Measurements from ENCODE around the gene CLDN4. TPM values are rescaled to one million over a fixed set of nuclear protein-coding genes. Genes with fewer than 3 reads are reported as not detected.
A peak's percentile ranks its signal among the peaks of the same experiment; 100 is the strongest.
"Not testable (repeated sequence)": the region's sequence is repeated elsewhere in the genome, so short reads cannot be mapped to it uniquely, and the experiment has no call there.

The CLDN4 gene
- polyA plus RNA-seq, 1 of the 3 experiments (the other 2 are of a cell fraction), result 5.9 TPM

- Histone ChIP-seq H3K9me2 (no peaks in the 10 kb centered on the region), H3F3A (replicated peaks; ENCODE audit: insufficient read depth) (peaks cover 25% of the 10 kb centered on the region), H3K4me1 (ENCODE audit: control insufficient read depth in 1 of 2, insufficient read depth in 2 of 2, low read depth in 1 of 2, low read length in 1 of 2) (peaks cover 10% of the 10 kb centered on the region in 2 experiments; a peak in 3 of 4 replicates), H3K4me2 (no peak overlapping the region), H3K9me3 (no peaks in the 10 kb centered on the region), H3K79me2 (ENCODE audit: insufficient read depth) (no peaks in the 10 kb centered on the region), H3K9ac (no peak overlapping the region), H2AFZ (ENCODE audit: low read depth) (no peak overlapping the region), H4K20me1 (ENCODE audit: insufficient read depth) (no peaks in the 10 kb centered on the region), H3K27ac (ENCODE audit: low read depth in 2 of 2, low read length in 1 of 2) (no peak overlapping the region), H3K4me3 (ENCODE audit: low read depth in 2 of 2, low read length in 1 of 2) (no peak overlapping the region), H3K27me3 (ENCODE audit: insufficient read depth) (no peaks in the 10 kb centered on the region), H3K36me3 (replicated peaks in 1 of 2; ENCODE audit: control insufficient read depth in 1 of 2, insufficient read depth in 2 of 2, low read length in 1 of 2) (no peaks in the 10 kb centered on the region)
- ChIA-PET CTCF (interaction anchor here (0.6 to 5.7 kb wide), 2 partner anchors 9 to 284 kb away, joined by 3 to 36 read pairs; no protein-coding TSS in a partner anchor), POLR2A (no interaction called here)
- no peak for DNase-seq
- WGBS (ENCODE audit: low lambda C conversion rate), result 94% methylated on average over 7 of the region's 7 CpGs
- TF ChIP-seq JUND (IDR thresholded peaks at IDR 0.05), result no peak
- TF ChIP-seq SMC3 (IDR thresholded peaks at IDR 0.05; ENCODE audit: low read depth, low read length), result no peak
- no peak for TF ChIP-seq ELF1 (IDR thresholded peaks at IDR 0.05)
- no peak for TF ChIP-seq IRF3 (IDR thresholded peaks at IDR 0.05; ENCODE audit: low read depth, low read length)
- no peak for TF ChIP-seq ZBTB33 (IDR thresholded peaks at IDR 0.05; ENCODE audit: borderline replicate concordance, low read depth)
- TF ChIP-seq SIN3A (IDR thresholded peaks at IDR 0.05; ENCODE audit: borderline replicate concordance, low read depth, low read length), result no peak
- TF ChIP-seq GATA2 (CRISPR knock-in tag; IDR thresholded peaks at IDR 0.05), result no peak
- no peak for TF ChIP-seq GABPA (IDR thresholded peaks at IDR 0.05; ENCODE audit: low read depth)
- no peak for TF ChIP-seq FOSL2 (IDR thresholded peaks at IDR 0.05; ENCODE audit: borderline replicate concordance, low read depth)
- no peak for TF ChIP-seq MEF2A (IDR thresholded peaks at IDR 0.05; ENCODE audit: borderline replicate concordance, low read depth)
- no peak for TF ChIP-seq NFIC (IDR thresholded peaks at IDR 0.05; ENCODE audit: borderline replicate concordance)
- TF ChIP-seq FOXM1 (IDR thresholded peaks at IDR 0.05; ENCODE audit: low read depth), result no peak
- TF ChIP-seq EP300 (IDR thresholded peaks at IDR 0.05; ENCODE audit: borderline replicate concordance in 1 of 2, low read depth in 1 of 2, low read length in 1 of 2), result no peak
- no peak for TF ChIP-seq RCOR1 (IDR thresholded peaks at IDR 0.05; ENCODE audit: low read length)
- no peak for TF ChIP-seq PBX3 (IDR thresholded peaks at IDR 0.05)
- TF ChIP-seq FOXJ3 (CRISPR knock-in tag; IDR thresholded peaks at IDR 0.05), result no peak
These were observed 10.8 kb upstream of the CLDN4 start for GRCh38 chr7:73820013-73820412.

- Histone ChIP-seq H3K4me2 (peak overlapping the region; percentile 65), H3K9ac (peak overlapping the region; percentile 50; the same call in 1 of the 2 replicates), H3F3A (replicated peaks; ENCODE audit: insufficient read depth) (peaks cover 26% of the 10 kb centered on the region), H3K27ac (ENCODE audit: low read depth in 2 of 2, low read length in 1 of 2) (peak overlapping the region in 1 of 2 experiments; percentile 93; a peak in 2 of 4 replicates), H3K4me1 (ENCODE audit: control insufficient read depth in 1 of 2, insufficient read depth in 2 of 2, low read depth in 1 of 2, low read length in 1 of 2) (peaks cover 10 to 14% of the 10 kb centered on the region in 2 experiments; a peak in 3 of 4 replicates)
- H3K9me3 ChIP-seq; H3K9me2 ChIP-seq; H2AFZ ChIP-seq (ENCODE audit: low read depth); H3K4me3 ChIP-seq (ENCODE audit: low read depth in 2 of 2, low read length in 1 of 2); H4K20me1 ChIP-seq (ENCODE audit: insufficient read depth); H3K27me3 ChIP-seq (ENCODE audit: insufficient read depth); H3K79me2 ChIP-seq (ENCODE audit: insufficient read depth); DNase-seq; H3K36me3 ChIP-seq (replicated peaks in 1 of 2; ENCODE audit: control insufficient read depth in 1 of 2, insufficient read depth in 2 of 2, low read length in 1 of 2): not testable (repeated sequence)
- ChIA-PET CTCF (interaction anchor here (1.0 to 5.7 kb wide), 8 partner anchors 11 to 431 kb away, joined by 3 to 36 read pairs (median 4); partner anchors contain the start of gene ABHD11), POLR2A (interaction anchor here (0.7 to 1.5 kb wide), 3 partner anchors 12 to 73 kb away, joined by 3 read pairs; no protein-coding TSS in a partner anchor)
- 92% methylated on average over 14 of the region's 14 CpGs for WGBS (ENCODE audit: low lambda C conversion rate)
These were observed 9.1 kb upstream of the CLDN4 start for GRCh38 chr7:73821597-73822285.
